Stimulated activated naive CD8-positive, alpha-beta T cell treated with anti-CD3 and anti-CD28 coated beads, Interleukin-15, amount 100 ng/mL, for 72 hours (primary cell): ENCODE measurements around the gene KLLN.
A peak's percentile ranks its signal among the peaks of the same experiment; 100 is the strongest.
"Not testable (repeated sequence)": the region's sequence is repeated elsewhere in the genome, so short reads cannot be mapped to it uniquely, and the experiment has no call there.

Experiments
- ATAC-seq: fragments of 150-1000 bp; cut with Tn5 transposase; 2 replicates; pipeline ENCODE4 v1.10.0; 2021; ENCODE audit warnings: mild to moderate bottlenecking, moderate library complexity
- DNase-seq, 2 donors: peaks; one replicate each; pipeline ENCODE4 v3.0.0; 2021 to 2022
- H3K27ac Mint-ChIP-seq, 2 donors: one replicate each; pipeline ENCODE4 v1.8.0; 2022; ENCODE audit warnings: mild to moderate bottlenecking in 2 of 2, mixed read lengths in 2 of 2, moderate library complexity in 2 of 2
- H3K27me3 Mint-ChIP-seq: one replicate; pipeline ENCODE4 v1.8.0; 2022; ENCODE audit warnings: mixed read lengths
- H3K4me1 Mint-ChIP-seq: one replicate; pipeline ENCODE4 v1.8.0; 2022; ENCODE audit warnings: mild to moderate bottlenecking, mixed read lengths
- H3K4me3 Mint-ChIP-seq, 2 donors: one replicate each; pipeline ENCODE4 v1.8.0; 2022; ENCODE audit warnings: mild to moderate bottlenecking in 2 of 2, mixed read lengths in 2 of 2, moderate library complexity in 1 of 2
- H3K9me3 Mint-ChIP-seq, 2 donors: one replicate each; pipeline ENCODE4 v1.8.0; 2022; ENCODE audit warnings: mixed read lengths in 2 of 2

Gene KLLN

GRCh38 chr10:87836098-87836497 is 27.2 kb downstream of the KLLN start:
- peaks cover 0 to 4% of the 10 kb centered on the region in 2 donors for H3K9me3 Mint-ChIP-seq
- ATAC-seq (no peak), DNase-seq (no peak)
- no peak overlapping the region for H3K4me3 Mint-ChIP-seq
- H3K27me3 Mint-ChIP-seq, result no peaks in the 10 kb centered on the region
- H3K4me1 Mint-ChIP-seq, result peaks cover 7% of the 10 kb centered on the region
- H3K27ac Mint-ChIP-seq, result no peak overlapping the region

DNA sequence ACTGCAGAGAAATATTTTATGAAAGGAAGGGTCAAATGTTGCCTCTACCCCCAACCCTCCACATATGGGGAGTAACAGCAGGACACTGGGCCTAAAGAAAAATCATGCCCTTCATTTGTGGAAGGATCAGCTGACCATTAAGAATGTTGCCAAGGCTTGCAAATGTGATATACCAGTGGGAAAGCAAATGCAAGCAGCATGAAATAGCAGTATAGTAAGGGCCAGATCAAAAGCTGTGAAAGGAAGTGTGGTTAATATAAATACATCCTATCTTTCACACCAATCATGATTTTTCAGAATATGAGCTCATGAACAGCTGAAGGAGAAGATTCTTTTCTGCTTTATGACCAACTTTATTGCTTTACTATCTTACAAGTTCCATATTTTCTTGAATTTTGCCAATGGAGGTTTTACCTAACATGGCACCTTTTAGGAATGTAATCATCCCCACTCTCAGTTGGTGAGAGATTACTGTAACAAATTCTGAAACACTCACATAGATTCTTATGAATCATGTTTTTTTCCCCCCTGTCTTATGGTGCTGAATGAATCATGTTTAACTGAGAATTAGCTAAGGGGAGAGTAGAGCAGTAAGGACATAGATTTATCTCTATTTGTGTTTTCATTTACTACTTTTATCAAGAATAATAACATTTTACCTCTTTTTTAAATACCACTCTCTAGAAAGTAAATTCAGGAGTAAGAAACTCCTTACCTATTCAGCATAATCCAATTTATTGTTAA is 33.2 kb downstream of the KLLN start:
- no peak for DNase-seq
- Mint-ChIP-seq H3K4me1 (peaks cover 30% of the 10 kb centered on the region), H3K4me3 (no peak overlapping the region), H3K9me3 (no peaks in the 10 kb centered on the region), H3K27me3 (no peaks in the 10 kb centered on the region), H3K27ac (no peak overlapping the region)
- ATAC-seq, result peak; percentile 94

- not testable (repeated sequence) for DNase-seq, ATAC-seq, H3K4me3 Mint-ChIP-seq, H3K27ac Mint-ChIP-seq, H3K27me3 Mint-ChIP-seq, H3K9me3 Mint-ChIP-seq
- H3K4me1 Mint-ChIP-seq, result peaks cover 30% of the 10 kb centered on the region
Observed at GRCh38 chr10:87829051-87829450, 34.3 kb downstream of the KLLN start.

DNA sequence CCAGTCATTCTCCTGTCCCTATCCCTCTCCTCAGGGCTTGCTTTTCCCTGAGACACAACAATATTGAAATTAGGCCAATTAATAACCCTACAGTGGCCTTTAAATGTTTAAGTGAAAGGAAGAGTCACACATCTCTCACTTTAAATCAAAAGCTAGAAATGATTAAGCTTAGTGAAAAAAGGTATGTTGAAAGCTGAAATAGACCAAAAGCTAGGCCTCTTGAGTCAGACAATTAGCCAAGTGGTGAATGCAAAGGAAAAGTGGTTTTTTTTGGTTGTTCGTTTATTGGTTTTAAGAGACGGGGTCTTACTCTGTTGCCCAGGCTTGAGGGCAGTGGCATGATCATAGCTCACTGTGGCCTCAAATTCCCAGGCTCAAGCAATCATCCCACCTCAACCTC is 35.7 kb downstream of the KLLN start:
- H3K27ac Mint-ChIP-seq, result no peak overlapping the region
- DNase-seq (no peak), ATAC-seq (no peak)
- H3K9me3 Mint-ChIP-seq, result no peaks in the 10 kb centered on the region
- H3K4me3 Mint-ChIP-seq, result no peak overlapping the region
- peaks cover 23% of the 10 kb centered on the region for H3K4me1 Mint-ChIP-seq
- no peaks in the 10 kb centered on the region for H3K27me3 Mint-ChIP-seq

GRCh38 chr10:87826653-87827052 is 36.7 kb downstream of the KLLN start:
- Mint-ChIP-seq H3K27me3 (no peaks in the 10 kb centered on the region), H3K27ac (no peak overlapping the region), H3K4me3 (no peak overlapping the region), H3K4me1 (peaks cover 23% of the 10 kb centered on the region), H3K9me3 (no peaks in the 10 kb centered on the region)
- no peak for DNase-seq
- no peak for ATAC-seq

GRCh38 chr10:87819289-87819585 is 44.1 kb downstream of the KLLN start:
- H3K27ac Mint-ChIP-seq, result peak overlapping the region in 1 of 2 donors; percentile 97
- H3K9me3 Mint-ChIP-seq, result no peaks in the 10 kb centered on the region
- no peaks in the 10 kb centered on the region for H3K27me3 Mint-ChIP-seq
- no peak for DNase-seq
- no peak for ATAC-seq
- peaks cover 34% of the 10 kb centered on the region for H3K4me1 Mint-ChIP-seq
- peak overlapping the region in 1 of 2 donors; percentile 17 for H3K4me3 Mint-ChIP-seq

DNA sequence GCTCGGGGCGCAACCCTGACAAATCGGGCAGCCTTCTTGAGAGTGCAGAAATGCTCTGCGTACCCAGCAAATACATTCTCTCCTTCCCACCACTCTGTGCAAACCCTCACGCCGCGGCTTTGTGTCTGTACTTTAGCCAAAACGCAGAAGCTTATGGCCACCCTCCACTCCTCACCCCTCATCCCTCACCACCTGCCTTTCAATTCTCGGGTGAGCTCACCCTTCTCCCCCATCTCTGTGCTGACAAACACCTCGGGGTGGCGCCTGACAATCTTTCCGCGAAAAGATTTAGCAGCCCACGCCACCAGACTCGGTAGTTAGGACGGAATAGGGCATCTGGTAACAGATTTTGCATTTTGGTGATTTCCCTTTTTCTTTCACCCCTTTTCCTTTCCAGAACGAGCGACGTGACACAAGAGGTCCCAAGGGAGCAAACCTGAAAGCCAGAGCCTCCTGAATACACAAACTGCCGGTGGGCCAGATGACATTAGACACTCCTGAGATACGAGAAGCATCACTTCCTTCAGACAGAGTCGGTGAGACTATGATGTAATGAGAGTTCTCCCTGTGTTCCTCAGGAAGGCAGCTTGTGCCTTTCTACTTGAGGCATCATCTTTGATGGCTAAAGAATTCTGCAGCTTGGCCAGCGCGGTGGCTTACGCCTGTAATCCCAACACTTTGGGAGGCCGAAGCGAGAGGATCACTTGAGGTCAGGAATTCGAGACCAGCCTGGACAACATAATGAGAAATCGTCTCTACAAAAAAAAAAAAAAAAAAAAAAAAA is 44.6 kb downstream of the KLLN start:
- Mint-ChIP-seq H3K4me1 (peaks cover 34% of the 10 kb centered on the region), H3K27me3 (no peaks in the 10 kb centered on the region), H3K9me3 (no peaks in the 10 kb centered on the region), H3K27ac (peak overlapping the region; percentile 92 to 97), H3K4me3 (peak overlapping the region; percentile 93 to 94)
- DNase-seq, result peak; percentile 63 to 66
- peak; percentile 75 for ATAC-seq

GRCh38 chr10:87817609-87818504 is 45.5 kb downstream of the KLLN start, which contains the start of gene ATAD1:
TSS of gene ATAD1 (minus strand) at chr10:87818226. CDS start at chr10:87814599, 3,627 bp downstream.
- no peaks in the 10 kb centered on the region for H3K9me3 Mint-ChIP-seq
- H3K27ac Mint-ChIP-seq, result peak within 1 kb of the TSS; percentile 92 to 97
- H3K4me3 Mint-ChIP-seq, result peak within 1 kb of the TSS; percentile 93 to 94
- ATAC-seq (peak; percentile 92), DNase-seq (peak; percentile 87 to 90)
- peaks cover 34% of the 10 kb centered on the region for H3K4me1 Mint-ChIP-seq
- no peaks in the 10 kb centered on the region for H3K27me3 Mint-ChIP-seq

- DNase-seq (no peak), ATAC-seq (no peak)
- H3K27me3 Mint-ChIP-seq, result no peaks in the 10 kb centered on the region
- H3K27ac Mint-ChIP-seq, result peak overlapping the region; percentile 92 to 97
- peaks cover 36% of the 10 kb centered on the region for H3K4me1 Mint-ChIP-seq
- H3K4me3 Mint-ChIP-seq, result peak overlapping the region; percentile 93 to 94
- H3K9me3 Mint-ChIP-seq, result no peaks in the 10 kb centered on the region
Observed at GRCh38 chr10:87816898-87817608, 46.3 kb downstream of the KLLN start.

DNA sequence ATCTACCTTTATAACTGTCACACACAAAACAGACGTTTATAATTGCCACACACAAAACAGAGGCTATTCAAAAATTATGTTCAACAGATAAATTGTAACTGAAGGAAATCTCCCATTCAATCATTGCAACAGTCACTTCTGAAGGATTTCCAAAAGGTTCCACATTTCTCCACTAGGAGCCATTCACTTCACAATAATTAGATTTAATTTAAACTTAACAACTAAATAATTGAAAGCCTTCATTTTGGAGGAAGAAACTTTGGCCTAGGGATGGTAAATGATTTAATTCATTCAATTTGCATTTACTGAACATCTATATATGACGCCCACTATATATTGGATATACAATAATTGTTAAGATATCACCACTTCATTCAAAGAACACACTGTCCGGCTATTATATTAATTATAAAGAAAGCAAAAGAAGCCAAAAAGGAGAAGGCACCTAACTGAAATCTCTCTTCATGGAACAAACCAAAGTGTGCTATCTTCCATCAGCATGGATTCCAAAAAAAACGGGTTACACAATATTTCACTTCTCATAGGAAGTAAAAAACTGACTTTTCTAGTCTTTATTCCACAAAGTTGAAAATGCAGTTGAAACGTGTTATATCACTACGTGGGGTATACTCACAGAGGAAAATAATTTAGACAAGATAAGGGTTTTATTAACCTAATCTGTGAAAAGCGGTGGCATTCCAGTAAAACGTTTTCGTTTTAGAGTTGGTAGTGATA is 47.0 kb downstream of the KLLN start:
- peak overlapping the region; percentile 93 to 94 for H3K4me3 Mint-ChIP-seq
- no peak overlapping the region for H3K27ac Mint-ChIP-seq
- no peaks in the 10 kb centered on the region for H3K27me3 Mint-ChIP-seq
- peaks cover 43% of the 10 kb centered on the region for H3K4me1 Mint-ChIP-seq
- H3K9me3 Mint-ChIP-seq, result no peaks in the 10 kb centered on the region
- ATAC-seq (no peak), DNase-seq (no peak)
